ENCODE results near the gene C19orf67. TPM values are rescaled to one million over a fixed set of nuclear protein-coding genes. Genes with fewer than 3 reads are reported as not detected.

C19orf67 gene
- total RNA-seq, 1 experiment from 2014 or later: not detected

DNA sequence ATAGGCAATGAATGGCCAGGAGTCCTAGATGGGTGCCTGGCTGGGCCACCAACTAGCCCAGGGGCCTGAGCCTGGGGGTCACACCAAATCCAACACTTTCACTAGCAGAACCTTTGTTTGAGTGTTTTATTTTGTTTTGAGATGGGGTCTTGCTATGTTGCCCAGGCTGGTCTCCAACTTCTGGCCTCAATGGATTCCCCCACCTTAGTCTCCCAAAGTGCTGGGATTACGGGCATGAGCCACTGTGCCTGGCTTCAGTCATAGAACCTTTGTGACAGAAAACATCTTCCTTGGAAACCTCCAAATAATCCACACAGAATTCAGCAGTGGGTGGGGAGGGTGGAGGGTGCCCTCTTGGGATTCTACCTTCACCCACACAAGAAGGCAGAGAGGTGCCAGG, 25.9 kb upstream of the C19orf67 start:
- H4K20me1 ChIP-seq (ENCODE audit: insufficient read depth): no peaks in the 10 kb centered on the region
- ATAC-seq: no peak
- peaks cover 22 to 33% of the 10 kb centered on the region in 2 experiments for H3K4me1 ChIP-seq (ENCODE audit: control insufficient read depth in 1 of 2, insufficient read depth in 2 of 2, low read length in 2 of 2)
- H3K4me2 ChIP-seq (ENCODE audit: low read length): no peak overlapping the region
- no peaks in the 10 kb centered on the region for H3K9me2 ChIP-seq (ENCODE audit: insufficient read depth)
- H3K27me3 ChIP-seq (ENCODE audit: insufficient read depth, low read length): no peaks in the 10 kb centered on the region
- no peaks in the 10 kb centered on the region for H3K9me3 ChIP-seq (ENCODE audit: control insufficient read depth in 1 of 2, insufficient read depth in 1 of 2, low read depth in 1 of 2, low read length in 2 of 2)
- intact Hi-C loops (cut with micrococcal nuclease): loop anchor here (5.0 kb wide), 1 partner anchor 39 kb away; the partner anchor contains the start of gene MISP3
- no peaks in the 10 kb centered on the region; a peak in 1 of 4 replicates for H3K36me3 ChIP-seq (ENCODE audit: control insufficient read depth in 1 of 2, insufficient read depth in 2 of 2, low read length in 2 of 2)
- POLR2A ChIA-PET: no interaction called here
- BruUV-seq (replicated peaks): no TSS peak
- TF ChIP-seq SIN3A (IDR thresholded peaks at IDR 0.05; ENCODE audit: low read depth): no peak
- TF ChIP-seq, protein P1, sequence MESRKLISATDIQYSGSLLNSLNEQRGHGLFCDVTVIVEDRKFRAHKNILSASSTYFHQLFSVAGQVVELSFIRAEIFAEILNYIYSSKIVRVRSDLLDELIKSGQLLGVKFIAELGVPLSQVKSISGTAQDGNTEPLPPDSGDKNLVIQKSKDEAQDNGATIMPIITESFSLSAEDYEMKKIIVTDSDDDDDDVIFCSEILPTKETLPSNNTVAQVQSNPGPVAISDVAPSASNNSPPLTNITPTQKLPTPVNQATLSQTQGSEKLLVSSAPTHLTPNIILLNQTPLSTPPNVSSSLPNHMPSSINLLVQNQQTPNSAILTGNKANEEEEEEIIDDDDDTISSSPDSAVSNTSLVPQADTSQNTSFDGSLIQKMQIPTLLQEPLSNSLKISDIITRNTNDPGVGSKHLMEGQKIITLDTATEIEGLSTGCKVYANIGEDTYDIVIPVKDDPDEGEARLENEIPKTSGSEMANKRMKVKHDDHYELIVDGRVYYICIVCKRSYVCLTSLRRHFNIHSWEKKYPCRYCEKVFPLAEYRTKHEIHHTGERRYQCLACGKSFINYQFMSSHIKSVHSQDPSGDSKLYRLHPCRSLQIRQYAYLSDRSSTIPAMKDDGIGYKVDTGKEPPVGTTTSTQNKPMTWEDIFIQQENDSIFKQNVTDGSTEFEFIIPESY (IDR thresholded peaks at IDR 0.05; ENCODE audit: extremely low read depth, insufficient replicate concordance, low read length): no peak
- TF ChIP-seq POLR2A (IDR thresholded peaks at IDR 0.05; ENCODE audit: borderline replicate concordance, extremely low read depth, insufficient read depth, insufficient read length): no peak
- no peak for TF ChIP-seq ZNF274 (IDR thresholded peaks at IDR 0.05; ENCODE audit: low read depth, low read length)
- TF ChIP-seq EGR1 (IDR thresholded peaks at IDR 0.05; ENCODE audit: low read depth): no peak
- no peak for TF ChIP-seq YY1 (IDR thresholded peaks at IDR 0.05; ENCODE audit: extremely low read depth, insufficient replicate concordance, low read depth, low read length)
- no peak for TF ChIP-seq EZH2phosphoT487 (IDR thresholded peaks at IDR 0.05; ENCODE audit: borderline replicate concordance)
- TF ChIP-seq, protein P2, sequence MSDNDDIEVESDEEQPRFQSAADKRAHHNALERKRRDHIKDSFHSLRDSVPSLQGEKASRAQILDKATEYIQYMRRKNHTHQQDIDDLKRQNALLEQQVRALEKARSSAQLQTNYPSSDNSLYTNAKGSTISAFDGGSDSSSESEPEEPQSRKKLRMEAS (IDR thresholded peaks at IDR 0.05): no peak
- TF ChIP-seq CBX3 (IDR thresholded peaks at IDR 0.05; ENCODE audit: low read depth): no peak
- TF ChIP-seq FOSL1 (IDR thresholded peaks at IDR 0.05; ENCODE audit: low read depth): no peak
- TF ChIP-seq, protein P3, sequence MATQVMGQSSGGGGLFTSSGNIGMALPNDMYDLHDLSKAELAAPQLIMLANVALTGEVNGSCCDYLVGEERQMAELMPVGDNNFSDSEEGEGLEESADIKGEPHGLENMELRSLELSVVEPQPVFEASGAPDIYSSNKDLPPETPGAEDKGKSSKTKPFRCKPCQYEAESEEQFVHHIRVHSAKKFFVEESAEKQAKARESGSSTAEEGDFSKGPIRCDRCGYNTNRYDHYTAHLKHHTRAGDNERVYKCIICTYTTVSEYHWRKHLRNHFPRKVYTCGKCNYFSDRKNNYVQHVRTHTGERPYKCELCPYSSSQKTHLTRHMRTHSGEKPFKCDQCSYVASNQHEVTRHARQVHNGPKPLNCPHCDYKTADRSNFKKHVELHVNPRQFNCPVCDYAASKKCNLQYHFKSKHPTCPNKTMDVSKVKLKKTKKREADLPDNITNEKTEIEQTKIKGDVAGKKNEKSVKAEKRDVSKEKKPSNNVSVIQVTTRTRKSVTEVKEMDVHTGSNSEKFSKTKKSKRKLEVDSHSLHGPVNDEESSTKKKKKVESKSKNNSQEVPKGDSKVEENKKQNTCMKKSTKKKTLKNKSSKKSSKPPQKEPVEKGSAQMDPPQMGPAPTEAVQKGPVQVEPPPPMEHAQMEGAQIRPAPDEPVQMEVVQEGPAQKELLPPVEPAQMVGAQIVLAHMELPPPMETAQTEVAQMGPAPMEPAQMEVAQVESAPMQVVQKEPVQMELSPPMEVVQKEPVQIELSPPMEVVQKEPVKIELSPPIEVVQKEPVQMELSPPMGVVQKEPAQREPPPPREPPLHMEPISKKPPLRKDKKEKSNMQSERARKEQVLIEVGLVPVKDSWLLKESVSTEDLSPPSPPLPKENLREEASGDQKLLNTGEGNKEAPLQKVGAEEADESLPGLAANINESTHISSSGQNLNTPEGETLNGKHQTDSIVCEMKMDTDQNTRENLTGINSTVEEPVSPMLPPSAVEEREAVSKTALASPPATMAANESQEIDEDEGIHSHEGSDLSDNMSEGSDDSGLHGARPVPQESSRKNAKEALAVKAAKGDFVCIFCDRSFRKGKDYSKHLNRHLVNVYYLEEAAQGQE (IDR thresholded peaks at IDR 0.05; ENCODE audit: low read depth): no peak
- TF ChIP-seq JUND (IDR thresholded peaks at IDR 0.05): no peak
- no peak for TF ChIP-seq ZFX (IDR thresholded peaks at IDR 0.05)
- TF ChIP-seq, protein P4, sequence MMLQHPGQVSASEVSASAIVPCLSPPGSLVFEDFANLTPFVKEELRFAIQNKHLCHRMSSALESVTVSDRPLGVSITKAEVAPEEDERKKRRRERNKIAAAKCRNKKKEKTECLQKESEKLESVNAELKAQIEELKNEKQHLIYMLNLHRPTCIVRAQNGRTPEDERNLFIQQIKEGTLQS (IDR thresholded peaks at IDR 0.05): no peak
- no peak for DNase-seq (ENCODE audit: low read depth, low spot score)
- RAD21 ChIA-PET (ENCODE audit: low non-redundant PET in 1 of 2, low total read pairs in 2 of 2, uncharacterized antibody in 2 of 2, unreplicated experiment in 2 of 2): no interaction called here
- H2AFZ ChIP-seq (ENCODE audit: low read depth, low read length, poor library complexity, severe bottlenecking): no peak overlapping the region
- CTCF ChIA-PET: no interaction called here
- H3K4me3 ChIP-seq (replicated peaks in 1 of 2; ENCODE audit: low read depth in 1 of 2, low read length in 2 of 2): no peak overlapping the region
- no peak overlapping the region for H3K9ac ChIP-seq (ENCODE audit: low read length)
- no peak overlapping the region for H3K27ac ChIP-seq (ENCODE audit: low read depth, low read length)
- peaks cover 21% of the 10 kb centered on the region for H3K79me2 ChIP-seq (ENCODE audit: insufficient read depth, low read length)
